Right atrium auricular region (tissue), 2 donors: ENCODE results near the gene PRSS2. TPM values are rescaled to one million over a fixed set of nuclear protein-coding genes. Genes with fewer than 3 reads are reported as not detected.
"Not testable (repeated sequence)": the region's sequence is repeated elsewhere in the genome, so short reads cannot be mapped to it uniquely, and the experiment has no call there.

ENCODE experiments used
- DNase-seq: peaks from one replicate; pipeline ENCODE4 v3.0.0-alpha.2; 2019; ENCODE audit warnings: low spot score
- H3K27ac ChIP-seq, 2 donors: fragments of 200-600 bp; sonication (generic); 1 replicate in 1 of 2; 2 replicates in 1 of 2; pipeline ENCODE4 v1.5.1; 2016 to 2019
- H3K27me3 ChIP-seq, 2 donors: fragments of 200-600 bp; sonication (generic); one replicate each; pipeline versions ENCODE4 v1.5.1 to v1.6.0; 2017 to 2019
- H3K36me3 ChIP-seq: fragments of 200-600 bp; sonication (generic); one replicate; pipeline ENCODE4 v1.5.1; 2016
- H3K4me1 ChIP-seq, 2 donors: fragments of 200-600 bp; sonication (generic); one replicate each; pipeline versions ENCODE4 v1.5.1 to v1.6.0; 2017 to 2019
- H3K4me3 ChIP-seq, 2 donors: fragments of 200-600 bp; sonication (generic); 1 replicate in 1 of 2; 2 replicates in 1 of 2; pipeline ENCODE4 v1.5.1; 2017 to 2019; ENCODE audit warnings: mild to moderate bottlenecking in 1 of 2, moderate library complexity in 1 of 2
- H3K9me3 ChIP-seq, 2 donors: fragments of 200-600 bp; sonication (generic); one replicate each; pipeline ENCODE4 v1.5.1; 2019
- total RNA-seq, 2 donors: library from RNA; depleted of rRNA; stranded (reverse); fragments of >200 nt; gene quantifications; one replicate each; pipeline ENCODE4 v1.1.0, GENCODE V29; 2016
- TF ChIP-seq, protein P1 (sequence below), 2 donors: fragments of 200-600 bp; sonication (generic); IDR thresholded peaks; one replicate each; pipeline ENCODE4 v1.5.1; 2019; ENCODE audit warnings: antibody characterized with exemption in 2 of 2

PRSS2 gene
- total RNA-seq, 2 donors from 2014 or later: 0.51 TPM; not detected in 1

DNA sequence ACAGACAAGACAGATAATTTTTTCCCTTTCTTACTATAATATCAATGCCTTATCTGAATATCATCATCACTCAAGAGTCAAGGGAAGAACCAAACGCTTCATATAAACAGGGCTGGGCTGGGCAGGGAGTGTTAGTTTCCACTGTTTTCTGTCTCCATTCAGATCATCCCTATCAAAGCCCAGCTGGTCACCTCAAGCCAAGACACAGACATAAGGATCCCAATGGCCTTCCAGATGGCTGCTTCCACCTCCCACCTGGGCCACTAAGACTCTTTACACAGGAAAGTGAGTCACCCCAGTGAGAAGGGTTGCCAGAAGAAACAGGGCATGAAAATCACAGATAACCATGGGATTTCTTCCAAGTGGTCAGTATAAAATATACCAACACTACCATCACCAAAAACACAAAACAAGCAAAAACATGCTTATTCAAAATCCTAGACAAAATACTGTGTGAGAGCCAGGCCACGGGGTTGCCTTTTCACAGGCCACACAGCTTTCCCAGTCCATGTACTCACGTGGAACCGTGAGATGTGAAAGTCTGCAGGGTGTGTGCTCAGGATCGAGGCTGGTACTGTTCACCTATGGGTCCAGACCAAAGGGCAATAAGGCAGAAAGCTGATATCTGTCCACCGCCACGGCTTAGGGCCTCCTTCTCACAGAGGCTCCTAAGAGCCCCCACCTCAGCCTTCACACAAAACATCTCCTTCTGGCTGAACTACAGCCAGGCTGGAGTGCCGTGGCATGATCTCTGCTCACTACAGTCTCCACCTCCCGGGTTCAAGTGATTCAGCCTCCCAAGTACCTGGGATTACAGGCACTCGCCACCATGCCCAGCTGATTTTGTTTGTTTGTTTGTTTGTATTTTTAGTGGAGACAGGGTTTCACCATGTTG is 15.8 kb upstream of the PRSS2 start:
- peak; percentile 7 for DNase-seq
- Histone ChIP-seq H3K4me1 (no peaks in the 10 kb centered on the region), H3K36me3 (no peaks in the 10 kb centered on the region), H3K27me3 (no peaks in the 10 kb centered on the region), H3K4me3 (no peak overlapping the region), H3K27ac (no peak overlapping the region), H3K9me3 (no peaks in the 10 kb centered on the region)
- TF ChIP-seq, protein P1, sequence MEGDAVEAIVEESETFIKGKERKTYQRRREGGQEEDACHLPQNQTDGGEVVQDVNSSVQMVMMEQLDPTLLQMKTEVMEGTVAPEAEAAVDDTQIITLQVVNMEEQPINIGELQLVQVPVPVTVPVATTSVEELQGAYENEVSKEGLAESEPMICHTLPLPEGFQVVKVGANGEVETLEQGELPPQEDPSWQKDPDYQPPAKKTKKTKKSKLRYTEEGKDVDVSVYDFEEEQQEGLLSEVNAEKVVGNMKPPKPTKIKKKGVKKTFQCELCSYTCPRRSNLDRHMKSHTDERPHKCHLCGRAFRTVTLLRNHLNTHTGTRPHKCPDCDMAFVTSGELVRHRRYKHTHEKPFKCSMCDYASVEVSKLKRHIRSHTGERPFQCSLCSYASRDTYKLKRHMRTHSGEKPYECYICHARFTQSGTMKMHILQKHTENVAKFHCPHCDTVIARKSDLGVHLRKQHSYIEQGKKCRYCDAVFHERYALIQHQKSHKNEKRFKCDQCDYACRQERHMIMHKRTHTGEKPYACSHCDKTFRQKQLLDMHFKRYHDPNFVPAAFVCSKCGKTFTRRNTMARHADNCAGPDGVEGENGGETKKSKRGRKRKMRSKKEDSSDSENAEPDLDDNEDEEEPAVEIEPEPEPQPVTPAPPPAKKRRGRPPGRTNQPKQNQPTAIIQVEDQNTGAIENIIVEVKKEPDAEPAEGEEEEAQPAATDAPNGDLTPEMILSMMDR (IDR thresholded peaks at IDR 0.05): no peak

DNA sequence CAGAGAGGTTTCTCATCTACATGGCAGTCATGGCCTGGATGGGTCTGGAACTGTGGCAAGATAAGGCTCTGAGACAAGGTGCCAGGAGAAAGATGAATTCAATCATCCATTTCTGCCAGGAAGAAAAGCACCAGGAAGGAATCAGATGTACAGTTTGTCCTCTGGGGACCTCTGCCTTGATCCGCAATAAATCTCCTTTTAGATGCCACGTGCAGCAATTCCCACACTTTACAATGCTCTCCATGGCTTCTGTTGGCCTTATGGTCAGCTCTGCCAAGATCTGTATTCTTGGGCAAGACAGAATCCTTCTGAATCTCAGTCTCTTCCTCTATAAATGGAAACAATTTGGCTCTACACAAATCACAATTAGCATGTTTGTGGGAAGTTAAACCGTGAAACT is 12.5 kb upstream of the PRSS2 start:
- H3K27me3 ChIP-seq, H3K9me3 ChIP-seq, H3K36me3 ChIP-seq, H3K4me3 ChIP-seq, H3K4me1 ChIP-seq, DNase-seq, H3K27ac ChIP-seq: not testable (repeated sequence)

DNA sequence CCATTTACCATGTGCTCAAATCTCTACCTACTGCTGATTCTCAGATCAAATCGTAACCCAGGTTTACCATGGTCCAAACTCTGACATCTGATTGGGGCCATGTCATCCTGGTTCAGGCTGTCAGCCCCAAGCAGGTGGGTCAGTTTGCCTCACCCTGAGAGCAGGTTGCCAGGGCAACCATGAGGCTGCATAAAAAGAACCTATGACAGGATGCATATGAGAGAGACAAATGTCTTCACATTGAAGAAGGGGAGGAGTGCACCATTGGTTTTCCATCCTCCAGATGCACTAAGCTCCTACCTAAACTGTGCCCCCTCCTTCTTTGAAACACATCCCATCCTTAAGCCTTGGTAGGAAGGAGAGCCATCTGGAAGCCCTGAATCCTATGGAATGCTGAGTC is 11.3 kb upstream of the PRSS2 start:
- Histone ChIP-seq H3K36me3 (no peaks in the 10 kb centered on the region), H3K27ac (no peak overlapping the region), H3K4me1 (no peaks in the 10 kb centered on the region), H3K4me3 (no peak overlapping the region), H3K9me3 (no peaks in the 10 kb centered on the region), H3K27me3 (no peaks in the 10 kb centered on the region)
- TF ChIP-seq, protein P1 (IDR thresholded peaks at IDR 0.05): no peak
- no peak for DNase-seq

DNA sequence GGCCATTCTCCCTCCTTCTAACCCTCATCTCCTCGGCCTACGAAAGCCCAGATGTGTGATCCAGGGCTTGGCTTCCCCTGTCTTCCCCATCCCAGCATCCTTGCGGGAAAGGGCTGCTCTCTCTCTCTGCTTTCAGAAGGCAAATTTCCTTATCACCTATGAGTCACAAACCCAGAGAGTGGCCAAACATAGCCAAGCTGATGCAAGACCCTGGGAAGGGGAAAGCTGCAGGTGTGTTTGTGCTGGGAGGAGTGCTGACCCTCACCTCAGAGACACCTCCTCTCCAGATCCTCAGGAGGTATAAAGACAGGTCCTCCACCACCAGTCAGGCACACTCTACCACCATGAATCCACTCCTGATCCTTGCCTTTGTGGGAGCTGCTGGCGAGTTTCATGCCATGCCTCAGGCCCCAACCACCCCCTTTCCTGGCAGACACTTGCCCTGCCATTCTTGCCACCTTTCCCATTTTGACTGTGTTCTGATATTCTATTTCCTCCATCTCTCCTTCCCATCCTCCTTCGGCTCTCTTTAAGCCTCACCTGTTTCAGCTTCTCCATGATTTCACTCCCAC is 10.6 kb upstream of the PRSS2 start:
- Histone ChIP-seq H3K36me3 (no peaks in the 10 kb centered on the region), H3K4me3 (no peak overlapping the region), H3K9me3 (no peaks in the 10 kb centered on the region), H3K27me3 (no peaks in the 10 kb centered on the region), H3K27ac (no peak overlapping the region), H3K4me1 (no peaks in the 10 kb centered on the region)
- DNase-seq: no peak
- TF ChIP-seq, protein P1 (IDR thresholded peaks at IDR 0.05): no peak

DNA sequence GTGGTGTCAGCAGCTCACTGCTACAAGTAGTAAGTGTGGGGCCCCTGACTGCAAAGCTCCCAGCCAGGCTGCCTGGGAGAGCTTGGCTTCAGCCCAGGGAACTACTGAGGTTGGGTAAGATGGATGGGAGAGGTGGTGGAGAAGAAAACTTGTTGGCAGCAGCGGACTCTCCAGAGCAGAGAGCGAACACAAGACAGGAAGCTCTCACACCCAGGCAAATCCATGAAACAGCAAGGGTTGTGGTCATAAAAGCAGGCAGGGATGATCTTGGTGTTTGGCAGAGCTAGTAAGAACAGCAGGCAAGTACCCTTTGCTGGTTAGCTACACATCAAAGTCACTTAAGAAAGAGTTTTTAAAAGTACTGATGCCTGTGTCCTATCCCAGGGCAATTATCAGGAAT is 9.2 kb upstream of the PRSS2 start:
- H3K27me3 ChIP-seq, H3K36me3 ChIP-seq, DNase-seq, H3K9me3 ChIP-seq, H3K27ac ChIP-seq, H3K4me3 ChIP-seq, H3K4me1 ChIP-seq: not testable (repeated sequence)

DNA sequence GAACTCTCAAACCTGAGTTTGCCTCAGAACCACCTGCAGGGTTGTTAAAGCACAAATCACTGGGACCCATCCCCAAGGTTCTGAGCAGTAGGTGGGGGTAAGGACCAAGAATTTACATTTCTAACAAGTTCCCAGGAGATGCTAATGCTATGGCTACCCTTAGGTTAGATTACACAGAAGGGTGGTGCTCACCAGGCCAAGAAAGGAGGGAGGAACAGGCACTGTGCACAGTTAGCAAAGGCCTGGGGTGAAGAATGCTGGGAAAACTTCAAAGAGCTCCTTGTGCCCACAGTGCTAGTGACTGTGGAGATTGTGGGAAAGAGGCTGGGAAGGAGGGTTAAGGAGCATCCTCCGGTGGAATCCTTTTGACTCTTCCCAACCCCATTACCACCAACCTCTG is 8.7 kb upstream of the PRSS2 start:
- no peaks in the 10 kb centered on the region for H3K9me3 ChIP-seq
- H3K4me1 ChIP-seq: no peaks in the 10 kb centered on the region
- H3K27me3 ChIP-seq: no peaks in the 10 kb centered on the region
- TF ChIP-seq, protein P1 (IDR thresholded peaks at IDR 0.05): no peak
- no peak overlapping the region for H3K27ac ChIP-seq
- H3K36me3 ChIP-seq: no peaks in the 10 kb centered on the region
- H3K4me3 ChIP-seq: no peak overlapping the region
- no peak for DNase-seq
